COLO668 (cell line): ENCODE measurements around the gene RAD51B.

Source experiments
- DNase-seq: peaks from one replicate; lab custom pipeline; 2025; ENCODE audit not compliant: unreplicated experiment; lab: John Stamatoyannopoulos, UW

The RAD51B gene

DNA sequence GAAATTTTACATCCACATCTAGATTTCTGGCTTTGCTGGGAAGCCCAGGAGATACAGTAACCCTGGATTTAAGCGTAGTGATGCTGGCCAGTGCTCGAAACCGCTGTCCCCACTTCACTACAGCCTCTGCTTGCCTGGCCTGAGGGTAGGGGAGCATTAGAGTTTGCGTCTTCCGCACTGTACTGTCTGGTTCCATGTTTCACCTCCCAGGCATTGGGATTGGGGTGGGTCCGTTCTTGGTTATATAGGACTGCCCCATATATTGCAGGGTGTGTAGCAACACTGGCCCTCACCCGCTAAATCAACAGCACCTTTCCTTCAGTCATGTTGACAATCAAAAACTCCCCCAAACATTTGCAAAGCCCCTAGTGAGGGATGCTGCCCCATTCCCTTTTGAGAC, 732.5 kb downstream of the RAD51B start:
- no peak for DNase-seq

DNA sequence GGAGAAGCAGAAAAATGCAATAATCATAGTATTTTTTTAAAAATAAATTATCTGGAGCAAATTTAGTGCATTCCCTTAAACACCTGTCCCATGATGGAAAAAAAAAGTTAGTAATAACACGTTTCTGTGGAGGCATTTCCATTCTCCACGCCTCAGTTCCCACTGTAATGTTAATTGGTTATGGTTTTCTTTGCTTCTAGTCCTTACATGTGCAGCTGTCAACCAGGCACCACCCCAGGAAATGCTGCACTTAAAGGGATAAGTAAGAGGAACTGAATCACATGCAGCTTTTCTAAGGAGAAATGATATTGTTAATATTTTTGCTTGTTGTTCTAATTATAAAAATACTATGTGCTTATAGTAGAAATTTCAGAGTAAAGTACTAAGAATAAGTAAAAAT, 733.0 kb downstream of the RAD51B start:
- DNase-seq, result no peak

DNA sequence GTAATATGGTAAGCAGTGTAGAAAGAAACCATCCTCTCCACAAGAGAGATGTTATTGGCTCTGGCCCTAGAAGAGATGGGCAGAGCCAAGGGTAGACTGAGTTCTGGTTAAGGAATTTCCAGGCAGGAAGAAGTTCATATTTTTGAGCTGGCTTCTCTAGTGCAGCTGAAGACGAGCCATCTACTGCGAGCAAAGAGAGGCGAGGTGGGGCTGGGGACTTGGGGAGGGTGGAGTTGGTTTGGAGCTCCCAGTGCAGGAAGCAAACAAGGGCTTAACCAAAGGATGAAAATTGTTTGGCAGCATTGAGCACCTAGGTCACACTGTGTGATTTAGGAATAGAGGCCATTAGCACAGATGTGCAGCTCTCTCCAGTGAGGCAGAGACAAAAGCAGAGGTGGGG, 733.7 kb downstream of the RAD51B start:
- DNase-seq, result no peak

DNA sequence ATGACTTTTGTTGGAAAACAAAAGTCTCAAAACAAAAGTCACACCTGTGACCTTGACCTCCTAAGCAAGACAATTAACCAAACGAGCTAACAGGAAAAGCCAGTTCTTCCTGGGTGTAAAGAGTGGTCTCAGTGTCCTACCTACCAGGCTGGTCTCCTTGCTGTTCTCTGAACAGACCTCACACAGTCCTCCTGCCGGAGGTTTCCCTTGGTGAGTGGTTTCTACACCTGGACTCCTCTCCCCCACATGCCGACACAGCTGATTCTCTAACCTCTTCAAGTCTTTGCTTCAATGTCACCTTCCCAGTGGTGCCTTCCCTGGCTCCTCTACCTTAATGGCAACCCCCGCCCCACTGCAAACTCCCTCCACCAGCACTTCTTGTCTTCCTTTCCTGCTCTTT, 734.7 kb downstream of the RAD51B start:
- no peak for DNase-seq

DNA sequence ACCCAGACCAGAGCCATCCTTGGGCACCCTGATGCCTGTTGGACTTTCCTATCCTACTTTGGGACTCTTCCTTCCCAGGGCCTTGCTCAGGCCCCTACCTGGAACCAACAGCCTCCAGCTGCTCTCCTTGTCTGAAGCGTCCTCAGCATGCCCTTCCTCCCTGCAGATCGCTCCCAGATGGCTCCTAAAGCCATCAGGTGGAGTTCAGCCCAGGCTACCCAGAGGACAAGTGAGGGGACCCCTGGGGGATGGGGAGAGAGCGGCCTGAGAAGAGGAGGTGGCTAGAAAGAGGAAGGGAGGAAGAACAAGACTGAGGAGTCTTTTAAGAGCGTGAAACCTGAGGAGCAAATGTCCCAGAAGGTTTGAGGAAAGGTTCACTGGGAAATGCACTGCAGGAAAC, 736.7 kb downstream of the RAD51B start:
- no peak for DNase-seq

DNA sequence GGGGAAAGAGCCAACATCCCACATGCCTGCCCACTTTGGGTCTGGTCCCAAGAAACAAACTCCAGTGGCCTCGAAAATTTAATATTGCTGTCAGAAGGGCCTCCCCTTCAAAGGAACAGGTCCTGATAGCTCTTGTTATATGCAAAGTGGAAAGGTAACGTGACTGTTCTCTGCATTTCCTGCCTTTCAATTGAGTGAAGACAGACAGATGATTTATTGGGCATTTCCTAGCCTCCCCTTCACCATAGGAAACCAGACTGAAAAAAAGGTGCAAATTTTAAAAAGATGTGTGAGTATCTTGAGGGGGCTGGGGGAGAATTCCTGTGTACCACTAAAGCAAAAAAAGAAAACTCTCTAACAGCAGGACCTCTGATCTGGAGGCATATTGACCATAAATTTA, 738.1 kb downstream of the RAD51B start:
- DNase-seq, result no peak

DNA sequence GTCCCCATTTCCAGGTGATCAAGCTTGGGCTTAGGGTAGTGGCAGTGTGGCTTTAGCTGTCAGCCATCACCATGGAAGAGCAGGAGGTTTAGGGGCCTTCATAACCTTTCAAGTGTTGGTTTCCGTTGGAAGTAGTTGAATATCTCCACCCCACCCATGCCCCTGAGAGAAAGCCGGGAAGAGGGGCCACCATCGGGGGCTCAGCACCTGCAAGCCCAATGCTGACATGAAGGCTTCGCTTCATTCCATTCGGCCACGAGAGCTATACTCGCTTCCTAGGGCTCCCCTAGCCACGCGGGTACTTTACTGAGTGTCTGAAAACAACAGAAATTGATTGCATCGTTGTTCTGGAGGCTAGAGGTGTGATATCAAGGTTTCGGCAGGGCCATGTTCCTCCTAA, 738.5 kb downstream of the RAD51B start:
- no peak for DNase-seq

DNA sequence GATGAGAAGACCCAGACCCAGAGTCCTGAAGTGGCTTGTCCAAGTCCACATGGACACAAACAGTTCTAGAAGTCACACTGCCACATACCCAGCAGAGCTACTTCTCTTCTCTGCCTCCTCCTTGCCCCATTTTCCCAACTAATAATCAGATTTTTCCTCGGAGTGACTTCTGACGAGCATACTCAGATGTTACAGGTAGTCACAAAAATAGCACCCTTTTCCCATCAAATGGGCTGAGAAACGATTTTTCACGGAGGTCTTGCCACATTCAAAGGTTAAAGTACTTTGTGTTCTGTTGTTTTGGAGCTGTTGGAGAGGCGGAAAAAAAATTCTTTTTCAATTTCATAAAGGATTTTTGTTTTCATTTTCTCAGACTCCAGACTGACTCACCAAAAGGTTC, 740.4 kb downstream of the RAD51B start:
- DNase-seq, result no peak

DNA sequence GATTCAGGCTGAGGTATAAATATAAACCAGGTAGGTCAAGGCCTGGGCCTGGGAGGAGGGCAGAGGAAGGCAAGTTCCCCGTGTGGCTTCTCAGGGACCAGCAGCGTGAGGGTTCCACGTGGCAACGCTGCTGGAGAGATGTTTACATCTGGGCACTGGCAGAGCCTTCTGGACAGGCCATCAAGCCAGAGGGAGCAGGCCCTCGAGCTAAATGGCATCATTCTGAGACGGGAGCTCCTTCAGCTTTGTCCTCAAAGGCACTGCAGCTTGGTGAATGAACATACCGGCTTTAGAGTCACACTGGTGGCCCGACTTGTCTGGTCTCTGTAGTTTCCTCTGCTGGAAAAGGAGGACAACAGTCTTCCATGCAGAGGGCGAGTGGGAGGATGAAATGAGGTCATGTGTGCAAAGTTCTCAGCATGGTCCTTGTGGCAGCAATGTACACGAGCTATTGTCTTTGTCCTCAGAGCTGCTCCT, 742.0 kb downstream of the RAD51B start:
- DNase-seq, result no peak

DNA sequence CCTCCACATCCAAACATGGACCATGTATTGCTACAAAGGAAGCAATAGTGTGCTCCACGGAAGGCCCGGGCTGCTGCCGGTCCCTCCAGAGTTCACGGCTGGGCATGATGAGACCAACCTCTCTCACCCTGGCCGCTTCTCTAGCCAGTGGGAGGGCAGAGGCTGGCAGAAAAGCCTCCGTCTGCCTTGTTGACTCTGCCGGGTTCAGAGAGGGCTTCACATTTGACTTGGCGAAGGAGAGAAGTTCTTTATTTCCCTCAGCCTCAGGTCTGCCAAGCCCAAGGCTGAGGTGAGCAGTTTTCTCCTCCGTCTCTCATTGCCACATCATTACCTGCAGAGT, 743.3 kb downstream of the RAD51B start:
- no peak for DNase-seq

DNA sequence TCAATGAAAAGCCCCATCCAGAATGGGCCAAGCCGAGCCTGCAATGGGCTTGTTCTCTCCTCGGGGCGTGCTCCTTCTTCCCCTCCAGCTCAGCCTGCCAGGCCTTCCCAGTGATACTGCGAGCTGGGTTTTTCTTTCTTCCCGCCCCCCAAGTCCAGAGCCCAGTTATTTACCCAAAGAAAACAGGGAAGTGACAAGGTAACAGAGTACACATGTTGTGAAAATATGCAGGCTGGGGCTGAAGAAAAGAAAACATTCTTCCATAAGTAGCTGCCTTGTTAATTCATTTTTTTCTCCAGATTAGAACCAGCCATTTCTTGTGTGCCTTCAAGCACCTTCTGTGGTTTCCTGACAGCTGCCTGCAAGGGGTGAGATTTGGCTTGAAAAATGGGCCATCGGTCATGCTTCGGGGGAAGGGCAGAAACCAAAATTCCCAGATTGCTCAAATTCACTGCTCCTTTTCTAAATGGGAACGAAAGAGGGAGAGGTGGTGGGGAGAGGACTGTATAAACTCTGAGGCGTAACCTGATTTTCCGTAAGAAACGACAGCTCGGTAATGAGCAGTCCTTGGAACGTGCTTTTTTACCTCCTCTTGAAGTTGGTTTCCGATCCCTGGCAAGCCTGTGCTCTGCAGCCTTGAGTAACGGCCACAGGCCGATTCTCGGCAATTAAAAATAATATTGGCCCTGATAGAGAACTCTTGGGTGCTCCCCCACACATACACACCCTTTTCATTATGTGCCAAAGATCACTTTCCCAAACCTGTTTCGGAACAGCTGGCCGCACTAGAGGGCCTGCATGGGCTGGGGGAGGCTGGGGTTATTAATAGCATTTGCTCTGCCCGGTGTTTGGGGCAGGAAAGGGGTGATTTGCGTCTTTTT, 743.9 kb downstream of the RAD51B start:
- no peak for DNase-seq

DNA sequence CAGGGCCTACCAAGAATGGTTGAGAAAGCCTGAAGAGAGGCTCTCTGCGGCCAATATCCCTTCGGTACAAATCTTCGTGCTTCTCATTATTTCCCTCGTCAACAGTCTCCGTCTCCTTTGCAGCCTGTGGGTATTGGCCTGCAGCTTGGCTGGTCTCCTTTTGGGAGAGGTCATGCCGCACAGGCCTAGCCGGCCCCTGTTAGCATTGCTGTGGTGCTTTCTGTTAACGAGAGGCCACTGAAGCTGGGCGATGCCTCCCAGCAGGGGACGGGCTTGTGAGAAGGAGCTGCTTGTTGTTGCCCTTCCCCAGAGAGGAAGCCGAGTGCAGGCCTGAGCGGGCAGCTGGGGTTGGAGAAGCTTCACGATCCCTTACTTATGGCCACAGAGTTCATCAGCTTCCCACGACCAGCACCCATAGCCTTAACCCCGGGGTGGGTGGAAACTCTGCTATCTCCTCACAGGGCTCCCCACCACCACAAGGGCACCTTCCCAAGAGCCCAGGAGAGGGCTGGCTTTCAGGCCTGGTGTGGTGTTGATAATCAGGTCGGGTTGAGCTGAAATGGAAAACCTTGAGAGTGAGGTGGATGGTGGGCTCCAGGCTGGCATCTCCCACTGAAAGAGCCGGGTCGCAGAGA, 744.7 kb downstream of the RAD51B start:
- no peak for DNase-seq

DNA sequence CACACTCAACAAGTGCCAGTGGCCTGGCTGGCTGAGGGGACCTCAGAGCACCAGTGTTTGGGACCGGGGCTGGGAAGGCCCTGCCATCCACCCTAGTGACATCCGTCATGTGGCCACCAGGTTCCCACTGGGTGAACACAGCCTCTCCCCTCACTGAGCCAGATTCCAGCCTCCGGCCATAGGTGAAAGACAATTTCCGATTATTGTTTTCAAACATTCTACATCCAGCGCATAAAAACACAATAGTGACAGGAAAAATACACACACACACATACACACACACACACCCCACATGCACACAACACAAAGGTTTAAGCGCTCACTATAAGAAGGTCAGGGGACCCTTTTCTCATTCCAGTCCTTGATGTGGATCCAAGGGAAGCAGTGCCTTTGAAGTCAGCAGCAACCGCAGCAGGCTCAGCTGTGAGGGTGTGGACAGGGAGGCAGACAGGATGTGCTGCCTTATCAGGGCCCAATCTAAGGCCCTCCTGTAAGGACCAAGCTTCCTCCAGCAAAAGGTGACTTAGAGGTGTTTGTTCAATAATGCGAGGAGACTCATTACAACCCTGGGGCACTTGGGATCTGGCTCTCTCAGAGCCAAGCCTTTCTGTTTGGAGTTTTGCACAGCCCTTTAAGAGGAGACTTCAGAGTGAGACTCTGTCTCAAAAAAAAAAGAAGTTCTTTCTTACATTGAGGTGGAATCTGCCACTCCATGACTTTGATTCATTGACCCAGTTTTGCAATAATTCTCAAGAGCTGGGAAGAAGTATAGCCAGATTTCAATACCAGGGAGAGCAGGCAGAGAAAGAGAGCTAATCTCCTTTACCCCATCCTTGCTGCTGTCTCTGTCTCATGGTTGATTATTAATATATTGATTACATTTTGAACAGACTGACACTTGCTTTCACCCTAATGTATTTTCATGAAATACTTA, 745.5 kb downstream of the RAD51B start:
- no peak for DNase-seq

DNA sequence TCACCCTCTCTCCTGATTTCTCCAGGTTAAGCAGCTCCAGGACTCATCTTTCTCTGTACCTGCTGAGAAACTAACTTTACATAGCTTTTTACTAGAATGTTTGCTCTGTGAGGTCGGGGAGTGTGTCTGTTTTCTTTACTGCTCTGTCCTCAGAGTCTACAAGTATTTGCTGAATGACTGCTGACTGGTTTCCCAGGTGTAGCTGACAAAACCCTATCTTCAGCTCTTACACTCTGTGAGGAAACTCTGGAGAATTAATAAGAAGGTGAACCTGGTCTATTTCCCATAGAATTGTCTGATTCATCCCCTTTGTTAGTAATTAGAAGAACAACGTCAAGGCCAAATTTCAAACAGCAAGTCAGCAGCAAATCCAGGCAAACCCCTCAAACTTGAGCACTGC, 746.5 kb downstream of the RAD51B start:
- DNase-seq, result no peak

DNA sequence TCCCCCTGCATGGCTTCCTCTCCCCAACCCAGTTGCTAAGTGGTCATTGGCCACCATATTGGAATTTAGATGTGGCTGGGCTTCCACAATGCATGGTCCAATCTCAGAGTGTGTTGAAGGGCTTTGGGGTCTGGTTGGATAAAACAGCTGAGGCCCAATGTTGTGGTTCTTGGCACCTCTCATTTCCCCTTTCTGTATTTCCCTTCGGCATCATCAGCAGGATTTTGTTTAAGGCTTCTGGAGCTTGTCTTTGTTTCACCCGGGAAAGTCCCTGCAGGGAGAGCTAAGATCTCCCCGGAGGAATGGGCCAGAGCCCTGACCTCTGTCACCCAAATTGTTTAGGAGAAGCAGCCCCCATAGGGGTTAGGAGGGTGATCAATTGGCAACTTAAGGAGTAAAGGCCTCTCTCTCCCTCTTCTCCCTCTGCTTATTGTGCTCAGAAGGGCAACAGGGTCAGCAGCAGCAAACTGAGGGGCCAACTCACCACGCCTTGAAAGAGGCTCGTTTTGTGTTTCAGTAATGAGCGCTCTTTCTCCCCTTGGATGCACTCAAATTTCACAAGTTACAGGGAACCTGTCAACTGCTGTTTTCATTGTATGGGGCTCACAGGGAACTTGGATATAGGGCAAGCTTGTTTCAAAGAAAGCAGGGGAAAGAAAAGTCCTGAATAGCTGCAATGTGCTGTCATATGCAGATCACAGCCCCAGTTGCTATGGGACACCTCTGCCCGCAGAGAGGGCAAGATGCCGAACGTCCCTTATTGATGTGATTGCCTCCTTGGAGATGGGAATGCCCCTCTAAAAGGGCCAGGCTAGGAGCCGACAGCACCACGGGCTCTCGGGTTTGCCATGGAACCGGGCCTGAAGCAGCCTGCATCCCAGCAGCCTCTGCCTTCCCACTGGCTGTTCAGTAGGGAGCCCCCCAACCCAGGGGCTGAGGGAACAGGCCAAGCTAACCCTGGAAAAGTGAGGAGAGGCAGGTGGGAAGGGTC, 749.6 kb downstream of the RAD51B start:
- DNase-seq, result no peak

DNA sequence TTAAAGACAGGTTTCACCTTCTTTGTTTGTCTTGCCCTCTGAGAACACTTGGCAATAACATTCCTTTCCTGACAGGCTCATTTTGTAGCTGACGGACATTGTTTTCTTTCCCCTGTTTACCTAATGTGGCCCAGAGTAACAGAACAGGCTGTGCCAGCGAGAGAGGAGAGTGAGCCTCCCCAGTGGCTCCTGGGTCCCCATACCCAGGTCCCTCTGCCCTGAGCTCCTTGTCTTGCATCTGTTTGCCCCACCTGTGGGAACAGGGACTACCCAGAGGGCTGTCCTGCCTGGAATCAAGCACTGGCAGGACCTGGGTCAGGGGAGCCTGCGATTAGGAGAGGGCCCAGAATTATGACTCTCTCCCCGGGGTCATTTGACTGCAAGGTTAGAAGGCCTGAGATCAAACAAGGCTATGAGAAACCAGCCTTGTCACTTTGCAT, 750.4 kb downstream of the RAD51B start:
- no peak for DNase-seq

DNA sequence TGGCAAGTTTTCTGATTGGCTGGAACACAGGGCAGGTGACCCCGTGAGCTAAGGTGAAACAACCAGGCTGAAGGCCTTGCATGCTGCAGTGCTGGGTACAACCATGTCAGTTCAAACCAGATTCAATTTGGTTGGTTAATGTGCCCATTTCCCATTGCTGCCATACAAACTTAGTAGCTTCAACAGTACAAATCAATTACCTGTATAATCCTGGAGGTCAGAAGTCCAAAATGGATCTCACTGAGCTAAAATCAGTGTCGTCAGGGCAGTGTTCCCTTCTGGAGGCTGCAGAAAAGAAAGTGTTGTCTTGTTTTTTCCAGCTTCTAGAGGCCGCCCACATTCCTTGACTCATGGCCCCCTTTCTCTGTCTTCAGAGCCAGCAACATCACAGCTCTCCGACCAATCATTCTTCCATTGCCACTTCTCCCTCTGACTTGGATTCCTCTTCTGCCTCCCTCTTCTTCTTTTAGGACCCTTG, 751.6 kb downstream of the RAD51B start:
- no peak for DNase-seq

DNA sequence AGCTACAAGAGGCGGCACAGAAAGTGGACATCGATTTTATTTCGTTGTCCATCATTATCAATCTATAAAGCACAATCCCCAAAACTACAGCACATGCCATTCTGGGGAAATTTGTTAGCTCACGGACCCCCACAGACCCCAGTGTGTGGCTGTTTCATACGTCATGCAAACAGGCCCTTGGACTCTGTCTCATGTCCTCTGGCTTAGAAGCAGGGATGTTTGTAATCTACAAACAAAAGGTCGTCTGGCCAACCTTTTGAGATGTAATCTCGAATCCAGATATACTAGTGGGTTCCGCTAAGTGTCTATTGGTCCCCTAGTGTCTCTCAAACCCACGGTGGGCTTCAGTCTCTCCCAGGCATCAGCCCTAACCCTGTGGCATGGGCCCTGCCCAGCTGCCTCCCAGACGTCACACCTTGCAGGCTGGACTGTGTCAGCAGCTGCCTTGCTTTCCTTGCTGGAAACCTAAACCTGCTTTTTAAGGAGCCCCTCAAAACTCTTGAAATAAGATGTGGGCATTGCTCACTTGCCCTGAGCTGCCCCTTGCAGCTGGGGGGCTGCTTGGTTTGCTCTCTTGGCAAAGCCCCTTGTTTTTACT, 752.4 kb downstream of the RAD51B start:
- DNase-seq, result no peak

DNA sequence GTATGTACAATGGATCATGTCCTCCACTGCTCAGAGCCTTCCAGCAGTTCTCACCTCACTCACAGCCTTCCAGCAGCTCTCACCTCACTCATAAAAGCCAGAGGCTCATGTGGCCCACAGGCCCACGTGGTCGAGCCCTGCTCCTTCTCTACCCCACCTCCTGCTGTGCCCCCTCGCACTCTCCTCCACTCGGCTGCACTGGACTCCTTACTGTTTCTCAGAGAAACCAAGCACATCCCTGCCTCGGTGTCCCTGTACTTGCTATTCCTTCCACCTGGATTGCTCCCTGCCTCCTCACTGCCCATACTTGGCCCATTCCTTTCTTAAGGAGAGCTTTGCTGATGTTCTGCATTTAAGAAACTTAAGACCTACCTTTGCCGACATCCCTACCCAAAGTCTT, 753.5 kb downstream of the RAD51B start:
- no peak for DNase-seq

DNA sequence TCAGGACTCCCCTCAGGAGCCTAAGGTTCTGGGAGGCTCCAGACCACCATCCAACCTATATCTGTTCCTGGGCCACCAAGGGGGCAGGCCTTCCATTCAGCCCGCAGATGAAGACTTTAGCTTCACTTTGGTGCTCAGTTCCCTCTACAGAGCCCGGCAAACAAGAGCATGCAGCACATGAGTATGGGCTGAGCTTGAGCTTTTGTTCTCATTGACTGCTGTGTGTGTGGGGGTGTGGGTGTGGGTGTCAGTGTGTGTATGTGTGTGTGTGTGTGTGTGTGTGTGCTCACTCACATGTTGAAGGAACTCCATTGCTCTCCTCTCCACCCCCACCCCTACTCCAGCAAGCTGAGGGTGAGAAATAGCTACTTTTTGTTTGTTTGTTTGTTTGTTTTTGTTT, 754.1 kb downstream of the RAD51B start:
- no peak for DNase-seq
